T-helper 17 cell (primary cell): ENCODE measurements around the gene PSD2. TPM values are rescaled to one million over a fixed set of nuclear protein-coding genes. Genes with fewer than 3 reads are reported as not detected.

Experiments used
- ATAC-seq: fragments of 150-1000 bp; cut with Tn5 transposase; 2 replicates; pipeline ENCODE4 v1.10.0; 2021; ENCODE audit warnings: mild to moderate bottlenecking, moderate library complexity
- DNase-seq, 3 donors: peaks; one replicate each; pipeline versions ENCODE4 v3.0.0 to v3.0.0-alpha.2; 2020 to 2021
- H3K9me3 ChIP-seq: one replicate; pipeline ENCODE4 v1.7.0; 2013; ENCODE audit warnings: low read length, mild to moderate bottlenecking; ENCODE audit not compliant: control insufficient read depth, poor library complexity, severe bottlenecking
- H3K27ac Mint-ChIP-seq: one replicate; pipeline ENCODE4 v1.8.0; 2022; ENCODE audit warnings: mild to moderate bottlenecking, moderate library complexity, mixed read lengths
- H3K27me3 Mint-ChIP-seq: one replicate; pipeline ENCODE4 v1.8.0; 2022; ENCODE audit warnings: mixed read lengths
- H3K36me3 Mint-ChIP-seq: one replicate; pipeline ENCODE4 v1.8.0; 2022; ENCODE audit warnings: low read depth, mixed read lengths
- H3K4me1 Mint-ChIP-seq: one replicate; pipeline ENCODE4 v1.8.0; 2022; ENCODE audit warnings: mild to moderate bottlenecking, mixed read lengths
- H3K4me3 Mint-ChIP-seq: one replicate; pipeline ENCODE4 v1.8.0; 2022; ENCODE audit warnings: mild to moderate bottlenecking, moderate library complexity, mixed read lengths
- total RNA-seq, 4 donors: library from RNA in 2 of 4; stranded (reverse) in 2 of 4; gene quantifications; one replicate each; pipeline ENCODE4 v1.2.3 and lab custom pipeline; 2022 to 2026

The PSD2 gene
- total RNA-seq, 2 donors from 2014 or later, result 0.07 TPM; not detected in 1

DNA sequence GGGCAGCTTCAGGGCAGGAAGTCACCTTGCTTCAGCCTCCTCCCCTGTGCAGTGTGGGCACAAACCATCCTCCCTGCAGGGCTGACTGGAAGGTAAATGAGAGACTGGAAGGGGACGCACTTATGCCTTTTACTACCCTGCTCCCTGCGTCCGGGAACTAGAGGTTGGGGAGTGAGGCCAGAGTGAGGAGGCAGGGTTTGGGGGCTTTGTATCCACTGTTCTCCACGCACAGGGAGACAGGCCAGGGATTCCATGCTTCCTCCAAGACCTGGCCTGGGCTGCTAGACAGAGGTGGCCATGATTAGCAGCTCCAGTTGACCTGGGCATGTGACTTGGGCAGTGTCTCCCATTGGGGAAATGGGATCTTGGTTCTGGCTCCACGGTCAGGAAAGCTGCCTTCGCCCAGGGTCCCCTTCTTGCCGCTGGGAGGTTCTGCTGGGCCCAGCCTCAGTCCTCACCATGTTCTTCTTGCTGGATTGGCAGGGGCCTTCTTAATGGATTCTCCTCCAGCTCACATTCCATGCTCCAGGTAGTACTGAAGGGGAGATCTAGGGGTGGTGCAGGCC lies 37.0 kb upstream of the PSD2 start:
- DNase-seq, result no peak
- no peaks in the 10 kb centered on the region for H3K9me3 ChIP-seq
- no peak overlapping the region for H3K27ac Mint-ChIP-seq
- H3K4me3 Mint-ChIP-seq, result no peak overlapping the region
- peaks cover 4% of the 10 kb centered on the region for H3K36me3 Mint-ChIP-seq
- peaks cover 59% of the 10 kb centered on the region for H3K27me3 Mint-ChIP-seq
- H3K4me1 Mint-ChIP-seq, result peaks cover 13% of the 10 kb centered on the region
- no peak for ATAC-seq

DNA sequence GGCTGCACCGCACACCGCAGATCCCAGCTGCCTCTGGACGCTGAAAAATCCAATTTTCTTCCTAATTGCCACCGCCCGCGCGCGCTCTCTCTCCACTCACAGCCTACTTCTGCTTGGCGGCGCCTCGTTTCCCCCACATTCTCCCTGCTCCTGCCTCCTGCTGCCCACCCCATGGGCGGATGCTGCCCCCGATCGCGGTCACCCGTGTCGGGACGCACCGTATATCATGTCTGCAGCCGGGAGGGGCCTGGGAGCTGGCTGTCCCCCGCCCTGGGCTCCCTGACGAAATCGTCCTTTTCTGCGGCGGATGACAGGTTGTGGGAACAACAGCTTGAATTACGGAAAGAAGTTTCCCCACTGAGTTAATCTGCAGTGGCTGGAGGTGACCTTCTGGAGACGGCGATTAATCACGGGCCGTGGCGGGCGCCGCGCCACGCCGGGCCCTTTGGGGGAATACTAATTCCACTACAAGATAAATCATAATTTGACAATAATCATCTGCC lies 36.3 kb upstream of the PSD2 start:
- Mint-ChIP-seq H3K36me3 (peaks cover 4% of the 10 kb centered on the region), H3K27ac (no peak overlapping the region), H3K4me1 (peaks cover 15% of the 10 kb centered on the region), H3K27me3 (peaks cover 65% of the 10 kb centered on the region), H3K4me3 (no peak overlapping the region)
- no peak for DNase-seq
- no peak for ATAC-seq
- no peaks in the 10 kb centered on the region for H3K9me3 ChIP-seq

GRCh38 chr5:139760066-139761056 lies 35.2 kb upstream of the PSD2 start:
- ATAC-seq (no peak), DNase-seq (no peak)
- Mint-ChIP-seq H3K27ac (no peak overlapping the region), H3K4me1 (peaks cover 19% of the 10 kb centered on the region), H3K4me3 (peak overlapping the region; percentile 21), H3K36me3 (peaks cover 3% of the 10 kb centered on the region), H3K27me3 (peaks cover 66% of the 10 kb centered on the region)
- no peaks in the 10 kb centered on the region for H3K9me3 ChIP-seq

- Mint-ChIP-seq H3K4me1 (peaks cover 20% of the 10 kb centered on the region), H3K4me3 (no peak overlapping the region), H3K36me3 (no peaks in the 10 kb centered on the region), H3K27ac (no peak overlapping the region), H3K27me3 (peaks cover 63% of the 10 kb centered on the region)
- DNase-seq (no peak), ATAC-seq (no peak)
- no peaks in the 10 kb centered on the region for H3K9me3 ChIP-seq
Measured at GRCh38 chr5:139761057-139761450, 34.6 kb upstream of the PSD2 start.

GRCh38 chr5:139761501-139761900 lies 34.1 kb upstream of the PSD2 start:
- Mint-ChIP-seq H3K36me3 (no peaks in the 10 kb centered on the region), H3K4me3 (no peak overlapping the region), H3K4me1 (peaks cover 18% of the 10 kb centered on the region), H3K27me3 (peaks cover 58% of the 10 kb centered on the region), H3K27ac (no peak overlapping the region)
- DNase-seq (no peak), ATAC-seq (no peak)
- H3K9me3 ChIP-seq, result no peaks in the 10 kb centered on the region

DNA sequence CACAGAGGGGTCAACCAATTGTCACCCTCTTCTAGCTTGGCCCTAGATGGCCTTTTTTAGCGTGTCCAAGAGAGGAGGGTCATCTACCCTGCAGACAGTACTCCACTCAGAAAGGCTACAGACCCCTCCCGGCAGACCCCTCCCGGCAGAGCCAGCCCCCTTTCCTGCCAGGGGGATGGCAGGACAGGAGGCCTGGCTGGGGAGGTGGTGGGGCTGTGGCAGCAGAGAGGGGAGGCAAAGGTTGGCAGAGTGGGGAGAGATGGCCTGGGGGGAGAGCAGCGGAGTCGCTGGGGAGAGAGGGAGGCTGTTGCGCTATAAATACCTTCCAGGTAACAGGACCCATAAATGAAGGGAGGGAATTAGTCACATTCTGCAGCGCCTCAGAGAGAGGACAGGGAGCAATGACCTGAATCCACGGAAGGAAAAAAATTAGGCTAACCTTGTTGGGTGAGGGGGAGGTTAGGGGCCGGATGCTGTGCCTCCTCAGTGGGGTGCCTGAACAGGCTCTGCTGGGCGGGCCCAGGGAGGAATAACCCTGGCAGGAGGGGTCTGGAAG lies 32.9 kb upstream of the PSD2 start:
- no peaks in the 10 kb centered on the region for H3K36me3 Mint-ChIP-seq
- H3K27me3 Mint-ChIP-seq, result peaks cover 54% of the 10 kb centered on the region
- ATAC-seq, result no peak
- H3K9me3 ChIP-seq, result no peaks in the 10 kb centered on the region
- peaks cover 18% of the 10 kb centered on the region for H3K4me1 Mint-ChIP-seq
- H3K27ac Mint-ChIP-seq, result no peak overlapping the region
- no peak for DNase-seq
- H3K4me3 Mint-ChIP-seq, result no peak overlapping the region

- DNase-seq (no peak), ATAC-seq (no peak)
- no peak overlapping the region for H3K27ac Mint-ChIP-seq
- no peaks in the 10 kb centered on the region for H3K36me3 Mint-ChIP-seq
- no peaks in the 10 kb centered on the region for H3K9me3 ChIP-seq
- peaks cover 54% of the 10 kb centered on the region for H3K27me3 Mint-ChIP-seq
- H3K4me1 Mint-ChIP-seq, result peaks cover 15% of the 10 kb centered on the region
- no peak overlapping the region for H3K4me3 Mint-ChIP-seq
Measured at GRCh38 chr5:139763280-139763929, 32.2 kb upstream of the PSD2 start.

- ATAC-seq, result no peak
- no peak overlapping the region for H3K27ac Mint-ChIP-seq
- H3K36me3 Mint-ChIP-seq, result no peaks in the 10 kb centered on the region
- H3K27me3 Mint-ChIP-seq, result peaks cover 53% of the 10 kb centered on the region
- H3K9me3 ChIP-seq, result no peaks in the 10 kb centered on the region
- peak overlapping the region; percentile 47 for H3K4me3 Mint-ChIP-seq
- DNase-seq, result no peak
- H3K4me1 Mint-ChIP-seq, result peaks cover 15% of the 10 kb centered on the region
Measured at GRCh38 chr5:139763930-139764791, 31.4 kb upstream of the PSD2 start.

DNA sequence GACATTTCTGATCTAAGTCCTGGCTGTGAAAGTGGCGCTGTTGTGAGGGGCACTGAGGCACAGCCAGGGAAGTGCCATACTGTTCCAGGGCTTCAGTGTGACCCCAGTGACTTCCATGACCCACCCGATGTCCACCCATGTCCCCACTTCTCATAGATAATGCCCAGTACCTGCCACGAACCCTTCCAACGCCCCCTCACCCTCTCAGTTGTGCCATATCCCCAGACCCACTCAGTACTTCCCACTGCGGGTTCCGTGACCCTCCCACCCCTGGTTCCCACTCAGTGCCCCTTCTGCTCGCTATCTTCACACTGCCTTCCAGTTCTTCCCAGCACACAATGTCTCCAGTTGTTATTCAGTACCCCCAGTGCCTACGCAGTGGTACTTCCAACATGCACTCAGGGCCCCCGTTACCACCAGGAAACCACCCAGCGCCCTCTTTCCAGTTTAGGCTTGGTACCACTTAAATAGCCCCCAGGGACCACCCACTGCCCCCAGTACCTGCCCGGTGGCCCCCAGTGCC lies 30.7 kb upstream of the PSD2 start:
- no peak for DNase-seq
- peak overlapping the region; percentile 71 for H3K4me3 Mint-ChIP-seq
- H3K4me1 Mint-ChIP-seq, result peaks cover 15% of the 10 kb centered on the region
- H3K27me3 Mint-ChIP-seq, result peaks cover 45% of the 10 kb centered on the region
- H3K36me3 Mint-ChIP-seq, result no peaks in the 10 kb centered on the region
- no peak overlapping the region for H3K27ac Mint-ChIP-seq
- H3K9me3 ChIP-seq, result no peaks in the 10 kb centered on the region
- no peak for ATAC-seq

- ATAC-seq (peak; percentile 92), DNase-seq (peak; percentile 72 to 86 (median 82))
- H3K9me3 ChIP-seq, result no peaks in the 10 kb centered on the region
- peak overlapping the region; percentile 71 for H3K4me3 Mint-ChIP-seq
- peaks cover 40% of the 10 kb centered on the region for H3K27me3 Mint-ChIP-seq
- H3K36me3 Mint-ChIP-seq, result no peaks in the 10 kb centered on the region
- H3K4me1 Mint-ChIP-seq, result peaks cover 13% of the 10 kb centered on the region
- H3K27ac Mint-ChIP-seq, result no peak overlapping the region
Measured at GRCh38 chr5:139765409-139766217, 30.0 kb upstream of the PSD2 start.

- DNase-seq, result no peak
- H3K9me3 ChIP-seq, result no peaks in the 10 kb centered on the region
- H3K4me1 Mint-ChIP-seq, result peaks cover 13% of the 10 kb centered on the region
- ATAC-seq, result no peak
- H3K27ac Mint-ChIP-seq, result no peak overlapping the region
- peaks cover 3% of the 10 kb centered on the region for H3K36me3 Mint-ChIP-seq
- peaks cover 34% of the 10 kb centered on the region for H3K27me3 Mint-ChIP-seq
- no peak overlapping the region for H3K4me3 Mint-ChIP-seq
Measured at GRCh38 chr5:139767960-139768359, 27.6 kb upstream of the PSD2 start.
